Neural cell (in vitro differentiated cells): Measurements from ENCODE around the gene ANG.

ENCODE experiments used
- EP300 ChIP-seq: fragments of 450-650 bp; conservative IDR thresholded peaks from 2 replicates; pipeline ENCODE4 v1.6.1; 2014; ENCODE audit warnings: antibody characterized with exemption, mild to moderate bottlenecking, moderate library complexity; ENCODE audit not compliant: poor library complexity, severe bottlenecking
- EZH2 ChIP-seq: fragments of 200-600, 300-800 bp; shearing (Covaris generic), sonication (generic); IDR thresholded peaks from 2 replicates; pipeline ENCODE4 v1.6.1; 2014; ENCODE audit warnings: antibody characterized with exemption, low read length, borderline replicate concordance, mild to moderate bottlenecking; ENCODE audit not compliant: insufficient read depth, poor library complexity, severe bottlenecking
- TF ChIP-seq, protein P1 (sequence below): fragments of 450-650 bp; IDR thresholded peaks from 2 replicates; pipeline ENCODE4 v1.5.1; 2014; ENCODE audit warnings: antibody characterized with exemption, mild to moderate bottlenecking, moderate library complexity; ENCODE audit not compliant: poor library complexity, severe bottlenecking
- TF ChIP-seq, protein P2 (sequence below): IDR thresholded peaks from 2 replicates; pipeline ENCODE4 v1.6.1; 2012; ENCODE audit warnings: borderline replicate concordance

DNA sequence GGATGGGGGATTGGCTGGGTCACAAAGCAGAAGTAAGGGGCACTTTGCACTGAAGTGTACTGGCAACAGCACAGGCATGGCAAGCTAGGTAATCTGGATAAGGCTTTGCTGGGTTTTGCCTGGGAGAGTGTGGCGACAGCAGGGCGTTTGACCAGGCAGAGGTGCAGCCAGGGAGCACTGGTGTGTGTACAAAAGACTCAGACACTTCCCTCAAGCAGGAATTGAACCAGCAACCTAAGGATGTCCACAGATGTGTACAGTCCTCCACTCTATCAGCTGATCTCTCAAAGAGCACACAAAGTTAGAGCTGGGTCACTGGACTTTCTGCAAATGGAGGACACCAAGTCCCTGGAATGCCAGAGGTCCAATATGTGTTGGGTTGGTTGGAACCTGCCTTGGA lies 19.6 kb upstream of the ANG start:
- TF ChIP-seq, protein P1, sequence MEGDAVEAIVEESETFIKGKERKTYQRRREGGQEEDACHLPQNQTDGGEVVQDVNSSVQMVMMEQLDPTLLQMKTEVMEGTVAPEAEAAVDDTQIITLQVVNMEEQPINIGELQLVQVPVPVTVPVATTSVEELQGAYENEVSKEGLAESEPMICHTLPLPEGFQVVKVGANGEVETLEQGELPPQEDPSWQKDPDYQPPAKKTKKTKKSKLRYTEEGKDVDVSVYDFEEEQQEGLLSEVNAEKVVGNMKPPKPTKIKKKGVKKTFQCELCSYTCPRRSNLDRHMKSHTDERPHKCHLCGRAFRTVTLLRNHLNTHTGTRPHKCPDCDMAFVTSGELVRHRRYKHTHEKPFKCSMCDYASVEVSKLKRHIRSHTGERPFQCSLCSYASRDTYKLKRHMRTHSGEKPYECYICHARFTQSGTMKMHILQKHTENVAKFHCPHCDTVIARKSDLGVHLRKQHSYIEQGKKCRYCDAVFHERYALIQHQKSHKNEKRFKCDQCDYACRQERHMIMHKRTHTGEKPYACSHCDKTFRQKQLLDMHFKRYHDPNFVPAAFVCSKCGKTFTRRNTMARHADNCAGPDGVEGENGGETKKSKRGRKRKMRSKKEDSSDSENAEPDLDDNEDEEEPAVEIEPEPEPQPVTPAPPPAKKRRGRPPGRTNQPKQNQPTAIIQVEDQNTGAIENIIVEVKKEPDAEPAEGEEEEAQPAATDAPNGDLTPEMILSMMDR: no peak
- TF ChIP-seq, protein P2, sequence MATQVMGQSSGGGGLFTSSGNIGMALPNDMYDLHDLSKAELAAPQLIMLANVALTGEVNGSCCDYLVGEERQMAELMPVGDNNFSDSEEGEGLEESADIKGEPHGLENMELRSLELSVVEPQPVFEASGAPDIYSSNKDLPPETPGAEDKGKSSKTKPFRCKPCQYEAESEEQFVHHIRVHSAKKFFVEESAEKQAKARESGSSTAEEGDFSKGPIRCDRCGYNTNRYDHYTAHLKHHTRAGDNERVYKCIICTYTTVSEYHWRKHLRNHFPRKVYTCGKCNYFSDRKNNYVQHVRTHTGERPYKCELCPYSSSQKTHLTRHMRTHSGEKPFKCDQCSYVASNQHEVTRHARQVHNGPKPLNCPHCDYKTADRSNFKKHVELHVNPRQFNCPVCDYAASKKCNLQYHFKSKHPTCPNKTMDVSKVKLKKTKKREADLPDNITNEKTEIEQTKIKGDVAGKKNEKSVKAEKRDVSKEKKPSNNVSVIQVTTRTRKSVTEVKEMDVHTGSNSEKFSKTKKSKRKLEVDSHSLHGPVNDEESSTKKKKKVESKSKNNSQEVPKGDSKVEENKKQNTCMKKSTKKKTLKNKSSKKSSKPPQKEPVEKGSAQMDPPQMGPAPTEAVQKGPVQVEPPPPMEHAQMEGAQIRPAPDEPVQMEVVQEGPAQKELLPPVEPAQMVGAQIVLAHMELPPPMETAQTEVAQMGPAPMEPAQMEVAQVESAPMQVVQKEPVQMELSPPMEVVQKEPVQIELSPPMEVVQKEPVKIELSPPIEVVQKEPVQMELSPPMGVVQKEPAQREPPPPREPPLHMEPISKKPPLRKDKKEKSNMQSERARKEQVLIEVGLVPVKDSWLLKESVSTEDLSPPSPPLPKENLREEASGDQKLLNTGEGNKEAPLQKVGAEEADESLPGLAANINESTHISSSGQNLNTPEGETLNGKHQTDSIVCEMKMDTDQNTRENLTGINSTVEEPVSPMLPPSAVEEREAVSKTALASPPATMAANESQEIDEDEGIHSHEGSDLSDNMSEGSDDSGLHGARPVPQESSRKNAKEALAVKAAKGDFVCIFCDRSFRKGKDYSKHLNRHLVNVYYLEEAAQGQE: no peak
- TF ChIP-seq EZH2 (no peak), EP300 (no peak)
